ENCODE data around the gene EPB41L4B.

DNA sequence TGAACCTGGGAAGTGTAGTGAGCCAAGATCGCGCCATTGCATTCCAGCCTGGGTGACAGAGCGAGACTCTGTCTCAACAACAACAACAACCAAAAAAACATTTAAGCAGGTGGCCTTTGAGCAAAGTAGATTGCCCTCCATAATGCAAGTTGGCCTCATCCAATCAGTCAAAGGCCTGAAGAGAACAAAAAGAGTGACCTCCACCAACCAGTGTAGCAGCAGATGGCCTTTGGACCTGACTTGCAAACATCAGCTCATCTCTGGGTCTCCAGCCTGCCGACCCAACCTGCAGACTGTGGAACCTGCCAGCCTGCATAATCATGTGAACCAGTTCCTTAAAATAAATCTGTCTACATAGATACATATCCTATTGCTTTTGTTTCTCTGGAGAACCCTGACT, 161.3 kb downstream of the EPB41L4B start:
- TF ChIP-seq CTCF (IDR thresholded peaks at IDR 0.05; ENCODE audit: low read length) (no peak), EZH2 (IDR thresholded peaks at IDR 0.05; ENCODE audit: borderline replicate concordance, low read length) (no peak)

Data from OCI-LY1 (cell line).